Measurements from ENCODE around the gene MAN1C1.
A peak's percentile ranks its signal among the peaks of the same experiment; 100 is the strongest.

- TF ChIP-seq CTCF (conservative IDR thresholded peaks at IDR 0.05; ENCODE audit: low read depth, low read length) (peak; percentile 58), EZH2phosphoT487 (IDR thresholded peaks at IDR 0.05; ENCODE audit: borderline replicate concordance, low read length) (no peak), EZH2 (IDR thresholded peaks at IDR 0.05; ENCODE audit: low read length, unreplicated experiment) (no peak)
Measured at GRCh38 chr1:25608488-25609178, 8.0 kb upstream of the MAN1C1 start.
